GM11168 (cell line): Measurements from ENCODE around the gene BCR.
"Not testable (repeated sequence)": the region's sequence is repeated elsewhere in the genome, so short reads cannot be mapped to it uniquely, and the experiment has no call there.

Experiments used
- in situ Hi-C: fragments of 300-500 bp; cut with MboI; formaldehyde crosslinking; loops from one replicate; pipeline ENCODE4 v1.12.0; 2022; ENCODE audit warnings: low sequenced_read_pairs; ENCODE audit not compliant: unreplicated experiment

Gene BCR

GRCh38 chr22:23316596-23316995 lies 136.3 kb downstream of the BCR start:
- in situ Hi-C loops = not testable (repeated sequence)

- in situ Hi-C loops = not testable (repeated sequence)
These were observed 138.0 kb downstream of the BCR start for GRCh38 chr22:23318316-23318715.

DNA sequence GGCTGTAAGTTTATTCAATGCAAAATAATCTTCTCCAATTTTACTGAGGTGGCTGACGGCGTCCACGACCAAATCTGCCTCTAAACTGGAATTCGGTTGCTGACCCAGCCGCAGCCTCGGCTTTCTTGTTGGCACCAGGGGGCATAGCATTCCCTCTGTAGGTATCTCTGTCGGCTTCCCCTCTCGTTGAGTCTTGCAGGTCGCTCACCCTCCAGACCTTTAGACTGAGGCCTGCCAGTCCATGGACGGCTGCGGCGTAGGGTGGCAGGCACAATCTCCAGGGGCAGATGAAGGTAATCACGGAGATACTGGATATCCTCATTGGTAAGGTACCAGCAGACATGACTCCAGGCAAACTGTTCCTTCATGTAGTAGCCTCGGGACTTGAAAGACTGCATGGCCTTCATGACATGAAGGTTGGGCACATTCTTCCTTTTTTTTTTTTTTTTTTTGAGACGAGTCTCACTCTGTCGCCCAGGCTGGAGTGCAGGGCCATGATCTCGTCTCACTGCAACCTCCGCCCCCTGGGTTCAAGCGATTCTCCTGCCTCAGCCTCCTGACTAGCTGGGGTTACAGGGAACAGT lies 142.3 kb downstream of the BCR start:
- in situ Hi-C loops = loop anchor here (10.0 kb wide), 1 partner anchor 952 kb away; the partner anchor contains the start of gene SPECC1L

DNA sequence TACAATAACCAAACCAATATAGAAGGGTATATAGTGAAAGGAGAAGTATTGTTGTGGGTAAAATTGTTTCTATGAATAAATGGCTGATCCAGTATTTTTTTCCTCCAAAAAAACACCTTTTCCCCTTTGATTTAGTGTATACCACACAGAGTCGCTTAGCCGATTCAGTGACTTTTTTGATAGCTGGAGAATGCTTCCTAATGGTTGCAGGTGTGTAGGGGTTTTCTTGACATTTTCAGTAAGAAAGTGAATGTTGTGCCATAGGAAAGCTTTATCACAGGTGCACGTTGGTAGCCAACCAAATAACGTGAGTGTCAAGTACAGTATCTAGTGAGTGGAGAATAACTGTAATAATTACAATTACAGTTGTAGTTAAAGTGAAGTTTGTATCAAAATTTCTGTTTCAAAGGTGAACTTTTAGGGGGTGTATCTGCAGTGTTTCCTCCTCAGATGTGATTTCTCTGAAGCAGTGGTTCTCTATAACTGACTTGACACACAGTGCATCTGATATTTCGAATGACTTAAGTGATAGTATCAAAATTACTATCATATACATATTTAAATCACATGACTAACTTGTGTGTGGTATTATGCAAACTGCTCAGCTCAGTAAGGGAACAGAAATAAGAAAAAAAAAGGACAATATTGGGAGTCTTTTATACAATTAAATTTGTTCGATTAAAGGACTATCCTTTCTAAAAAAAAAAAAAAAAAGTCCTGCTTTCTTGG lies 143.8 kb downstream of the BCR start:
- in situ Hi-C loops = loop anchor here (10.0 kb wide), 1 partner anchor 951 kb away; the partner anchor contains the start of gene SPECC1L

- in situ Hi-C loops = loop anchor here (10.0 kb wide), 1 partner anchor 950 kb away; the partner anchor contains the start of gene SPECC1L
These were observed 144.9 kb downstream of the BCR start for GRCh38 chr22:23325183-23325582.

- in situ Hi-C loops = not testable (repeated sequence)
These were observed 153.5 kb downstream of the BCR start for GRCh38 chr22:23333822-23334221.

DNA sequence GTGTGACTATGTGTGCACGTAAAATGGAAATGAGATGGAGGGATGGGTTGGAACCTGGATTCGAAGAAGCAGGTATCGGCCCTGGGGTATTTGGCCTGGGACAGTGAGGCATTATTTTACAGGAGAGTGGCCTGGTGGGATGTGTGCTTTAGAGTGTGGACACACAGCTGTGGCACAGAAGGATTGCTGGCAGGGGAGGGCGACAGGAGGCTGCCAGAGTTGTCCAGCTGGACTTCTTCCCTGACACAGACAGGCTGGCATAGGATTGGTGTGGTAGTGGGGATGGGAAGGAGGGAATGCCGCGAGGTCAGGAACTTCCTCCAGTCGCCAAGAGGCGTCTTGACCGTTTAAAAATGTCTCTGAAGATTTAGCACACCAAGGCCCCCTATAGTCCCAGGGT lies 157.4 kb downstream of the BCR start:
- in situ Hi-C loops = loop anchor here (5.0 kb wide), 1 partner anchor 1330 kb away; no protein-coding TSS in a partner anchor

DNA sequence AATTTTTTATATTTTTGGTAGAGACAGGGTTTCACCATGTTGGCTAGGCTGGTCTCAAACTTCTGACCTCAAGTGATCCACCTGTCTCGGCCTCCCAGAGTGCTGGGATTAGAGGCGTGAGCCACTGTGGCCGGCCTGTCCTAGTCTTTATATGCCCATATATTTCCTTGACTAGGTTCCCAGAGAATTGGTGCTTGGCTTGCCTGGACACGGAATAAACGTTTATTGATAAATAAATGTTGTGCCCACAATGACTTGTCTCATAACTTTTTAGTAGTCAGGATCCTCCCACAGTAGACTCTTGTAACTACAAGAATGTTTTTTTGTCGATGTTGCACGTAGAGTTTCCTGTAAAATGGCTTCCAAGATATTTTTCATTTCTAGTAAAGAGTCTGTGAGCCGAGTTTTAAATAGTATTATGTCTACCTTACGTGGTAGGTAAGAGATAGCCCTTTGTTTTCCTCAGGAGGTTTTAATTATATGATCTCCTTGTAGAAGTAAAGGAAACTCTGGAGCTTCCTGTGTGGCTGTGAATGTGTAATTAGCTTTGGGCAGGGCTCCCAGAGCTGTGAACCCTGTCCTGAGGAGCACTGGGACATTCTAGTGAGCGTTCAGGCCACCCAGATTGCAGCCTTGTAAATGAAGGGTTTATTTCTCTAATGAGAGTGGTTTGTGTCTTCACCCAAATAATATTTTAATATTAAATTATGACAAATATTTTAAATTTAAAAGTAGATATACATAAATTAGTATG lies 161.8 kb downstream of the BCR start:
- in situ Hi-C loops = loop anchor here (5.0 kb wide), 1 partner anchor 955 kb away; no protein-coding TSS in a partner anchor

DNA sequence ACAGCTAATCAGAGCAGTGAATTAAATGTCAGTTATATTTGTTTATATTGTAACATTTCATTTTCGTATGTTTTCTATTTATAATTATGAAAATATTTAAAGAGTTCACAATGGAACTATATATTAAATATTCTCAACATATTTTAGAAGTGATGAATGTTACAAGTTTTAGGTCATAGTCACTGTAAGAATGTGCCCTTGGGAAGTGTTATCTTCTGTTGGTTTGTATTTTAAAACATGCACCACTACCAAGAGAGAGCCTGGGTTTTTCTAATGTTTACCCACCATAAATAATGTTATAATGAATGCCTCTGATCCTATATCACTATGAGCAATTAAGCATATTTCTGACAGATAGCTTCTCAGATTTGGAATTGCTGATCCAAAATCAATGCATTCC lies 171.0 kb downstream of the BCR start:
- in situ Hi-C loops = no loop called here

- in situ Hi-C loops = no loop called here
These were observed 172.7 kb downstream of the BCR start for GRCh38 chr22:23353004-23353403.

GRCh38 chr22:23353696-23354095 lies 173.4 kb downstream of the BCR start:
- in situ Hi-C loops = no loop called here

DNA sequence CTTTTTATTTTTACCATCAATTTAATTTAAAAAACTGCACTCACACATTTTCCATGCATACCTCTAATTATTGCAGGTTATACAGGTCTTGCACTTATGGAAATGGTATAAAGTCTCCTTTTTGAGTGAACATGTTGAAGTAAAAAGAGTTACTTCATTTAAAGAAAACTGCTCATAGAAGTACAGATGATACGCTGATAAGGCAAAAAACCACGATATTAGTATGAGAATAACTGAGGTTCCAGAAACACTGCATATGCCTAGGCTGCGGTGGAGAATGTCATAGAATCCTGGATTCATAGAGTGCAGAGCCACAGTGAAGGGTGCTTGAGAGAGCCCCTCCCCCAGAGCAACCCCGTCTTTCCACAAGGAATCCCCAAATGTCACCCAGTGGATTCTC lies 175.8 kb downstream of the BCR start:
- in situ Hi-C loops = no loop called here

DNA sequence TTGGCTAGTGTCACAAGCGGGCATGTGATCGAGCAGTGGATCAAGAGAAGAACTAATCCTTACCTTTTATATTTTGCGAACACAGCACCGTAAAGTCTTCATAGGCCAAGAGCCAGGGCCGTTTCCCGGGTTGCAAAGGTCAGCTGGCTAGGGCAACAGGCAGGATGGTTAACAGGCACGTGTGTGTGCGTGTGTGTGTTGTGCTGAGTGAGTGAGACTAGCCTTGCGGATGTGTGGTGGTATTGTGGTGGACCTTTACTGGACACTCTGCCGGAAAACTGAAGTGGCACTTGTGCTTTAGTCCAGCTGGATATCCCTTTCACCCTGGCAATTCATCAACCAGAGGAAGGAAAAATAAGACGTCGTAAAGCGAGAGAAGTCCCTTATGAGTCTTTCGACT lies 176.7 kb downstream of the BCR start:
- in situ Hi-C loops = no loop called here

DNA sequence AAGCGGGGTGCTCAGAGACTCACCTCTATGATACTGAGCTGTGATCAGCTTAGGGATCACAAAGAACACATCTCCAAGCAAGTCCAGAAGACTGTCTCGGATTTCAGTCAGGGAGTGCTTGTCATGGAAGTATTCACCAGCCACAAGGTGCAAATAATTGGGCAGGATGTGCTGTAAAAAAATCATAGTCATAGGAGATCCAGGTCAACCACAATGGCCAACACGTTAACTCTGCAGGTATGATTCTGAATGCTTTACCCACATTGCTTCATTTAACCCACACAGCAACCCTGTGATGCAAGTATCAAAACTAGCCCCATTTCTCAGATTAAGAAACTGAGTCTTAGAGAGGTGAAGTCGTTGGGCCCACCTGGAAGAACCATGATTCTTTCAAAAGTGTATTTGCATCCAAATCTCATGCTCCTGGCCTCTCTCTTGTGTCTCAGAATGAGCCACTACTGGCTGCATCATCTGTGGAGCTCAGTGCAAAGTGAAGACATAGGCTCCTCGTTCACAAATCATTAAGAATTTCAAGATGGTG lies 179.3 kb downstream of the BCR start:
- in situ Hi-C loops = no loop called here

DNA sequence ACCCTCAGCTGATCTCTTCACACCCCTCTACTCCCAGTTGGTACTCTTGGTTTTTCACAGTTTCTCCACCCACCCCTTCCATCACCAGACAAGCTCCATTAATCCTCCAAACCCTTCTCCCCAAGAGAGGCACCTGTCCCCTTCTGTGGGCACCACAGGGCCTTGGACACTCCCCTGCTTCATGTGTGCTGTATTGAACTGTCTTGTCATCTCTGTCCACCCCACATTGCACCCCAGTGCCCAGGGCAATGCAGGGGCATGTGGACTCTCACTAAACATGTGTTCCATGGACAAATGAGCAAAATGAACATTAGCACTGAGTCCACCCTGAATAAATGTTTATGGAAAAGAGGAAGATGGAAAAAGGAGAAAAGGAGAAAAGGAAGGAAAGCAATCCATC lies 181.4 kb downstream of the BCR start:
- in situ Hi-C loops = no loop called here

DNA sequence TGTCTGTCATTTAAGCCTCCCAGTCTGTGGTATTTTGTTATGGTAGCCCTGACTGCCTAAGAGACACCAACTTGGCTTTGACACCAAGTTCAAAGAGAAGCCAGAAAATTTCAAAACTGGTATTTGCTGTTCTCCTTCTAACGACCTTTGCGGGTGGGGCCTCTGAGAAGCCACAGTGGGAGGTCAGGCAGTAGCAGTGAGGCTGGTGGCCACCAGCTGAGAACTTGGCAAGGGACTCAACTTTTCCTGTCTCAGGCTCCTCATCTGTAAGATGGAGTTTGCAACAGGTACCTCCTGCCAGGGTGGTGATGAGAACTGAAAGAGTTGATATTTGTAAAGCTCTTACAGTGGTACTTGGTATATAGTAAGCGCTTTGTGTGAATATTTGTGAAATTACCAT lies 183.4 kb downstream of the BCR start:
- in situ Hi-C loops = no loop called here

DNA sequence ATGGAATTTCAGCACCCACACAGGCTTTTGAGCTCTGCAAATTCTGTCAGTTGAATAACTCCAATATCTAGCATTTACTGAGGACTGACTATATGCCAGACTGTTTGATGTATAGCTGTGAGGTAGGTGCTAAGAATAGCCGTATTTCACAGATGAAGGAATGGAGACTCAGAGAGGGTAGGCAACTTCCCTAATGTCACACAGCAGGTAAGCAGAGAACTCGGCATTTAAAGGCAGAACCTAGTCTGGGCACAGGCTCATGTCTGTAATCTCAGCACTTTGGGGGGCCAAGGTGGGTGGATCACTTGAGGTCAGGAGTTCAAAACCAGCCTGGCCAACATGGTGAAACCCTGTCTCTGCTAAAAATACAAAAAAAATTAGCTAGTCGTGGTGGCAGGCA lies 184.1 kb downstream of the BCR start:
- in situ Hi-C loops = no loop called here

DNA sequence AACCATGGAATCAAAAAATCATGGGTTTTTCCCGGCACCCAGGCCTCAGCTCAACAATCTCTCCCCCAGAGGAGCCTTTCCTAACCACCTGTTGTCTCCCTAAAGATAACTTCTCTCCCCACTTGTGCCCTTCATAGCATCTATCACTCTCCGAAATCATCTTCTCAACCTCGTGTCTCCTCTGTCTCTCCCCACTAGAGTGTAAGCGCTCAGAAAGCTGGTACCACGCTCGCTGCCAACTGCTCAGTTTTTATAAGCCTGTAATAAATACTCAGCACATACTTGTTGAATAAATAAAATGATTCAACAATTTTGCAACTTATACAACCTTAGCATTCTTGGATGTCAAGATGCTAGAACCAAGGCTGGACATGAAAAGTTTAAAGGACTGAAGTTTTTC lies 185.2 kb downstream of the BCR start:
- in situ Hi-C loops = no loop called here

- in situ Hi-C loops = no loop called here
These were observed 185.7 kb downstream of the BCR start for GRCh38 chr22:23365961-23366360.

- in situ Hi-C loops = not testable (repeated sequence)
These were observed 186.9 kb downstream of the BCR start for GRCh38 chr22:23367196-23367595.
